GM12801 (cell line): ENCODE results near the gene SPTSSA.

Source experiments
- CTCF ChIP-seq: IDR thresholded peaks from one replicate; pipeline ENCODE4 v1.5.1; 2011; ENCODE audit warnings: control low read depth; ENCODE audit not compliant: insufficient read length; ENCODE audit errors: extremely low read depth

The SPTSSA gene

DNA sequence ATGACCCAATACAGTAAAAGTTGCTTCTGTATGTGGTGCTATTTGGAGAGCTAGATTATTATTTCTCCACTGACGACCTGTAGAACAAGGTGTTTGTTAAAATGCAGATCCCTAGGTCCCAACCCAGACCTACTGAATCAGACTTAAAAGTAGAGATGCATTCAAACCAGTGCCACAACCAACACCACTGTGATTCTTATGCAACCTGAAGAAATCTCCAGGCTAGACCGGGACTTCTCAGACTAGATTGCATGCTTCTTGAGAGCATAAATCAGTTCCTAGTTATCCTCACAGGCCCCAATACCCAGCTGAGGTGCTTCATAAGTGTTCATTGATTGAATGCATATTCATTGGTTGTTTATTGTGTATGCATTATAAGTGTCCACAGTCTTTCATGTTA is 78.2 kb downstream of the SPTSSA start:
- TF ChIP-seq CTCF = no peak
